NCI-H82 treated with DMSO at 0.1 percent for 48 hours (cell line): ENCODE results near the gene TRIM7.
"Not testable (repeated sequence)": the region's sequence is repeated elsewhere in the genome, so short reads cannot be mapped to it uniquely, and the experiment has no call there.

Experiments
- DNase-seq: peaks from one replicate; lab custom pipeline; 2025; ENCODE audit not compliant: unreplicated experiment; lab: John Stamatoyannopoulos, UW

The TRIM7 gene

DNA sequence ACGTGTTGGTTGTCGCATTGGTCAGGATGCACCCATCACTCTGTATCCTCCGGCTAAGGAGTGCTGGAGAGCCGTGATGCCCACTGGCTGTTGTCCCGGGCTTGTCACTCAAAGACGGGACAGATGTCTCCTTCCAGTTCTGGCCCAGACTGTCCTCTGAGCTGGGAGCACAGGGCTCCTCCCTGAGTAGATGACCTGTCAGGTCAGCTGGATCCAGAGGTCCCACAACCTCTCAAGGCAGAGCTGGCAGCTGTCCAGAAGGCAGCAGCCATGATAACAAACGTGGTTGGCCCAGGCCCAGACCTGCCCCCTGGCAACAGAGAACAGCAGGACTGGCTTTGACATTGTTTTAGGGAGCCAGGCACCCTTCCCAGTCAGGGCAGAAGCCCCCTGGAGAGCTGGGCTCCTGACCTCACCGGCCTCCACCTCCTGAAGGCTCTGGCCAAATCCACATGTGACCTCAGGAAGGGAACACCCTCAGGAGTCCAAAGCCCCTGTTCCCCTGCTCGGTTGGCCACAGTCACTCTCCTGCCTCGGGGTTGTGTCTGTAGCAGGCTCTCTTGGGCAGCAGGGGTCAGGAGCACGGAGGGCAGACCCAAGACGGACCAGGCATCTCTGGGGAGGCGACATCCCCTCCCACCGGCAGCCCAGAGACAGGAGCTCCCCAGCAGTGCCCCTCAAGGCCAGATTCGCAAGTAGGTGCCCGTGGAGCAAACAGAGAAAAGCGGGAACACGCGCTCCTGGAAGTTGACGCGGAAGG lies 10.3 kb downstream of the TRIM7 start:
- no peak for DNase-seq

DNA sequence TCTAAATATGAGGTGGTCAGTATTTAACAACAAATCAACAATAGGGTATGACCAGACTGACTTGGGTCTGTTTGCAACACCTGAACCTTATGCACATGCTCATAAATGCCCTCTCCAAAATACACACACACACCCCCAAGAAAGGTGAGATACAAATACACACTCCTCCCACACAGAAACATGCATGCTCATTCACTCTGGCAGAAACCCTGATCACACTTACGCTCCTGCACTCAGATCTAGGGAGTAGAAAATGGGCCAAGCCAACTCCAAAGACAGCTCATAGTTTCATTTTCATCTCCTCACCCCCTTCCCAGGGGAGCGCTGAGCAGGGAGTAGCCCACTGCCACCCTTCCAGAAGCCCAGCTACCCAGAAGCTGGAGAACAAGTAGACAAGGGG lies 11.3 kb downstream of the TRIM7 start:
- DNase-seq: no peak

DNA sequence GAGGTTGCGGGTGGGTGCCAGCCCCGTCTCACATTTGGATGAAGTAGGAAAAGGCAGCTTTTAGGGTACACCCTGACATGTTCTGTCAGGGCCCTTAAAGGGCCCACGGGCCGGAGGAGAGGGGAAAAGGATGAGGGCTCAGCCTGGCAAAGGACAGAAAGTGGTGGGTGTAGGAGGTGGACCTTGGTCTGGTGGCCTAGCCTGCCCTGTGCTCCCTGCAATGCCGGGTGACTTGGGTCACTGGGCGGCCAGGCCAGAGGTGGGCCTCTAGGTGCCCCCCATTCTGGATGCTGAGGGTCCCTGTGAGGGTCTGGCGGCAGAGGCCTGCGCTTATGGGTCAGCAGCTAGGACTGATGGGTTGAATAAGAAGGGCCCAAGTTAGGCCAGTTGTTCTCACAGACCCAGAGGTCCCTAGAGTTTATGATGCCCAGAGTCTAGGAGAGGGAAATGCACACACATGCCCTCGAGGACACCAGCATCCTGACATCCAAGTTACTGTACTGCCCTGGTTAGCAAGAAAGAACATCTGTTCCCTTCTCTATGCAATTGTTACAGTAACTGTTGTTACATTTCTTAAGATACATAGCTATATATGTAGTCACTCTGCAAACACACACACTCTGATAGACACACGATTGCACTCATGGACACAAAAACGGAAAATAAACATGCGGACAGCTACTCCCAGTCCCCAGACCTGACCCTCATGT lies 12.5 kb downstream of the TRIM7 start:
- DNase-seq: no peak

DNA sequence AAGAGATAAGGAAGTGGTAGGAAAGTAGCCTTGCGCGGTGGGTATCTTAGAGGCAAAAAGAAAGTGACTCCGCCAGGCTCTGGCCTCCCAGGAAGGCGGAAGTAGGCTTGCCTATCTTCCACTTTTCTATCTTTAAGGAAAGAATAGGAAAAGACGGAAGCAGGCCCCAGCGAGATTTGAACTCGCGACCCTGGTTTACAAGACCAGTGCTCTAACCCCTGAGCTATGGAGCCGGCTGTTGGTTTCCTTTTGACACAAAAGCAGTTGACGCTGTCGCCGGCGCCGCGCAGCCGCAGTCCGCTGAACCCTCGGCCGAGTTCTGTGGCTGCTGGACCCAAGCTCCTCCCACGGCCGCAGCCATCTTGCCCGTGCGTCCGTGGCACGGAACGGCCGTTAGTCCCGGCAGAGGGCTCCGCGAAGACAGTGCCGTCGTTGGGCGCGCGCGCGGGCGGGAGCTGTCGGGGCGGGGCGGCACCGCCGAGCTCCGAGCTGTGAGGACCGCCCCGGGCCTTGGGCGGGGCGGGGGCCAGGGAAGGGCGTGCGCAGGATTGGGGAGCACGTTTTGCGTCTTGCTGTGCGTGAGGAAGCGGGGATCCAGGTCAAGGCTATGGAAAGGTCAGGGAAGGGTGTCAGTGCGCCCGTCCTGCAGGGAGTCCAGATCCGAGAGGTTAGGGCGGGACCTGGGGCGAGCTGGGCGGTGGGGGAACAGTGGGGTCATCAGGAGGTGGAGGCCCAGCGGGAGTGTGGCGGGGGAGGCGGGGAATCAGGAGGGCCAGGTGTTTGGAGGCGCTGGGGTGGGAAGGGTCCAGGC lies 13.3 kb downstream of the TRIM7 start:
- no peak for DNase-seq

DNA sequence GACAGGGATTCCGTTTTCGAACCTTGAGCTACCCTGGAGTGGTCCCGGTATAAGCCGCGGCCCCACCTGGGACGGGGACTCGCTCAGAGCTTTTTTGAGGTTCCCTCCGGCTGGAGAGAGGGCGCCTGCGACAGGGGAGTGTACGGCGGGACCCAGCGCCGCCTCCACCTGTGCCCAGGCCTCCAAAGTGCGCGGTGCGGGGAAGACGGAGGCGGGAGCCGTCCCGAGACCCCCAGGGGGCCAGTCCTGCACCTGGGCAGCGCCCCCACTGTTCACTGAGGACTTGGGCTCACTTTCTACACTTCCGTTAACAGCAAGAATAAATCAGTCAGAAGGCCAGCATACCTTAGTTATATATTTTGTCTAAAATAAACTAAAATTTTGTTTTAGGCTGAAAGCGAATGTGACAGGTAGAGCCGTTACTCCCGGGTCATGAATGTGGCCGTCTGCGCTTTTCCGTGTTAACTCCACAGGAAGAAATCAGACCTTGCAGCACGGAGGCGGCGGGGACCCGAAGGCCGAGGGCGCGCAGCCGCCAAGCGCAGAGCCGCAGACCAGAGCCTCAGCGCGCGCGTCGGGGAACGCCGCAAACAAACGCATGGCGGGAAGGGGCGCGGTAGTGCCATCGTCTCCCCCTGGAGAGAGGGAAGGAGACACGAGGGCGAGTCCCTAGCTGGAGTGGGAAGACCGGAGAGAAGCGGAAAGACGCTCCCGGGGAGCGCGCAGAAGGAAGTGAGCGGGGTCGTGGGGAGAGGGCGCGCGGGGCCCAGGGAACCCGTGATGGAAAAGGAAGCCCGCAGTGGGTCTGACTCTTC lies 14.1 kb downstream of the TRIM7 start:
- no peak for DNase-seq

DNA sequence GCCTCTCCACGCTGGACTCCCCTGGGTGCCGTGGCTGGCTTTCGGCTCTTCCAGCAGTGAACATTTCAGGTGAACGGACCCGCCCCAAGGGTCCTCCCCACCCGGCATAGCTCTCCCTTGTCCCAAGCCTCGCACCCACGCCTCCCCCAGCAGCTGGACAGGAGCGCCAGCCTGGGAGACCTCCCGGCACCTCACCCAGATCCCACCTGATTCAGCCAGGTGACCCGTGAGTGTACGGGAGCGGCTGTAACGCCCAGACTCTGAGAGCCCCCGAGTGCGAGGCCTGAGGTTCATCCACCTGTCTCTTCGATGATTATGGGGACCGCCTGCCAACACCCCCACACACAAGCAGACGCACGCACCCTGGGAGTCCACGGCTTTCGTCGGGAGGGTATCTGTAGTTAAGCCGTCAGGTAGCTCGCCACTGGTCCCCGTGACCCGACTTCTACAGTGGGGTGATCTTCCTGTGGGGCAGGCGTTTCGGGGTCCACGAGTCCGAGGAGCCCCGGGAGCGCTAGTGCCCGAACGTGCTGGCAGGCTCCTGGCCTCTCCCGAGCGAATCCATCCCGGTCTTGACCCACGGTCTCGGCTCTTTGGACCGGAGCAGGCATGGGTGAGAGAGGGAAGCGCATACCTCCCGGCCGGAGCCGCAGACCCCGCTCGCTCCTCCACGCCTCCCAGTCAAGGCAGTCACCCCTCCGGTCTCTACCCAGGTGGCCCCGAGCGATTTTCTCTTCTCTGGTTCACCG lies 14.9 kb downstream of the TRIM7 start:
- DNase-seq: no peak

DNA sequence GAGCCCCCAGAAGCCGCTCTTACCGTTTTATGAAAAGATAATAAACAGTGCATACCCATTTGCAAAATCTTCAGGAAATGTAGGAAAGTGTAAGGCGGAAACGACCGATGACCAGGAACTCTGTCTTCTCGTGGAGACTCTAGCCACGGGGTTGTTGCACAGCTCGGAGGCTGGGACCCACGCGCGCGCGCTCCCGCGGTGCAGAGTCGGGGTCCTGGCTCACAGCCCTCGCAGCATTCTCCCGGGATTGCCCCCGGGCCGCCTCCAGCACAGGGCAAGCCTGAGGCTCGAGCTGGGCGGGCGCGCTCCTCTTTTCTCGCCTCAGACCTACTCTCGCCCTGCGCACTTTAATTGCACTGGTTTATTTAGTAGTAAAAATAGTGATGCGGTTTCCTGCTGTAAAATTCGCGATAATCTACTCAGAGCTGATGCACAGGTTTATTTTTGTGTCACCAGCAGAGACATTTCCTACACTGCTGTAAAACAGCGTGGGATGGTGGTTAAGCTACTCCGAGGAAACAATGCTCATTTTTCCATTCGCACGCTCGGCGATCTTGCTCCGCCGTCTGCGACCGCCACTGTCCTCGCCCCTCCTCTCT lies 15.5 kb downstream of the TRIM7 start:
- DNase-seq: no peak

DNA sequence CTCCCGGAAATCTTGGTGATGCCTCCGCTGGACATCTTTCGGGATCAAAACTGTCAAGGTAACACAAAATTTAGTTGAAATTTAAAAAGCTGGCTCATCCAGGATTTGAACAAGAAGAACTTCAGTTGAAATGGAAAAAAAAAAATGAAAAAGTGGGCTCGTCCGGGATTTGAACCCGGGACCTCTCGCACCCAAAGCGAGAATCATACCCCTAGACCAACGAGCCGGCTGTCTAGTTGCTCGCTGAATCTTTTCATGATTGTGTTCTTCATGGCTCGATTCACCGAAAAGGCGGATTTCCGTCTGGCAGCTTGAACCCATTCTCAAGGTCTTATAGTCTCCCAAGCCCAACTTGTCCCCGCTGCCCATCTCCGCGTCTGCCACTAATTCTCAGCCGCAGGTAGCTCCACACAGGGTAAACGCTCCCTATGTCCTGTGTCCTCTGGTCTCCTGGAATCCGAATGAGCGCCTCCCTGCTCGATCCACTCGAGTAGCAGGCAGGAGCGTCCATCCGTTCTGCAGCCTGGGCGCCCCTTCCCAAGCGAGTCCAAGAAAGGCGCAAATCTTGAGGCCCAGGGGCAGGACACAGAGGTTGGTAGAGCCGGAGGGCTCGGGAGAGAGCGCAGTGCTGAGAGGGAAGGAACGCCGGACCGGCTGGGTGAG lies 16.2 kb downstream of the TRIM7 start:
- no peak for DNase-seq

DNA sequence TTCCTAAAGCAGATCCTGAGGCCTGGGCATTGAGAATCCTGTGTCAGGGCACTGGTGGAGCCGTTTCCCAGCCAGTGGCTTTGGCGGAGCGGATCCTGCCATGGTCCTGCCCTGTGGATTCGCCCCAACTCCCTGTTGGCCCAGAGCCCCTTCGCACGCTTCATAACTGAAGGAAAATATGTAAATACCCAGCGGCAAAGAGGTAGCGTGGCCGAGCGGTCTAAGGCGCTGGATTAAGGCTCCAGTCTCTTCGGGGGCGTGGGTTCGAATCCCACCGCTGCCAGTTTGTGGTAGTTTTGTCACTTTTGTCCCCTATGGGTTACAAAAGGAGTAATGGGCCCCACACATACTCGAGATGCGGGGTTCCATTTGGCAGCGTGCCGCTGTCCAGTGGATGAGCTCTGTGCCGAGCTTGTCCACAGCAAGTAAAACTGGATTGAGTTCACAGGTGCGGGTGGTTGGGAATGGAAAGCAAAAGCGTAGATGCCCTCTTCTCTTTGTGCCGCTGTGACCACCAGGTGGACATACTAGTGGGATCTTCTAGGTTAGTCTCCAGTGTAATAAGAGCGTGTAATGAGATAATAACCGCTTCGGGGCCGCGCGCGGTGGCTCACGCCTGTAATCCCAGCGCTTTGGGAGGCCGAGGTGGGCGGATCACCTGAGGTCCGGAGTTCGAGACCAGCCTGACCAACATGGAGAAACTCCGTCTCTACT lies 17.3 kb downstream of the TRIM7 start:
- DNase-seq: no peak

DNA sequence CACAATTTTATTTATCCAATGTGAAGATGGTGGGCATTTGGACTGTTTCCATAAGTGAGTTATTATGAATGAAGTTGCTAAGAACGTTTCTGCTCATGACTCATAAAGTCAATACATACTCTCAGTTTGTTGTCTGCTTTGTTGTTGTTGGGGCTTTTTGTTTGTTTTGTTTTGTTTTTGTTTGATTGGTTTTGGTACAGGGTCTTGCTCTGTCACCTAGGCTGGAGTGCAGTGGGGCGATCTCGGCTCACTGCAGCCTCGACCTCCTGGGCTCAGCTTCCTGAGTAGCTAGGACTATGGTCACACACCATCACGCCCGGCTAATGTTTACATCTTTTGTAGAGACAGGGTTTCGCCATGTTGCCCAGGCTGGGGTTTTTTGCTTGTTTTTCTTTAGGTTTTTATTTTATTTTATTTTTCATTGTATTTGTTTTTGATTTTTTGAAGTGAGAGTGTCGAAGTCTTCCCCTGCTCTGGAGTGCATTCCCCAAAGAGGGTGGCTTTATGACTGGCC lies 18.0 kb downstream of the TRIM7 start:
- DNase-seq: no peak

DNA sequence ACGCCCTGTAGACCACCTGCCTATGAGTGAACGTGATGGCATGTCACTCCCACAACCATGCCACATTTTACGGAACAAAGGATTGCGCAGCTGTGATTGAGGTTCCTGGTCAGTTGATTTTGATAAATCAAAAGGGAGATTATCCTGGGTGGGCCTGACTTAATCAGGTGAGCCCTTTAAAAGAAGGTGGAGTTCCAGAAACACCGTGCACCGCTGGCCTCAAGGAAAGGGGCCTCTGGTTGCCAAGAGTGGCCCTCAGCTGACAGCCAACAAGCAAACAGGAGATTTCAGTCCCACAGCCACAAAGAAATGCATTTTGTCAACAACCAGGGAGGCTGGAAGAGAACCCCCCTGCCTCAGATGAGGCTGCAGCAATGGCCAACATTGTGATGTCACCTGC lies 19.0 kb downstream of the TRIM7 start:
- no peak for DNase-seq

DNA sequence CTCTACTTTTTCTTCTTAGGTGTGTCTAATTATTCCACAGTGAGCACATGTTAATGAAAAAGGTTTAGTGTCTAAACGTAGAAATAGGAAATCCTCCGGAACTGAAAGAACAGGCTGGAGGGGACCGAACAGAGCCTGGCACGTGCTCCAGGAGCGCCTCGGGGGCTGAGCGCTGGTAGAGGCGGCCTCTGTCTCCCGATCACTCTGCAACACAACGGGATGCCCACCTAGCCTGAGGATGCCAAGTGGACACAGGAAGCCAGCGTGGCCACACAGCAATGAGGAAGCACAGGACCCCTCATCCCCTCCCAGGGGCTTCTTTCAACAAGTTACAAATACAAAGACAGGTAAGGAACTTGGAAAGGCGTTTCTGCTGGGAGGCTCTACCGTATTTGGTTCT lies 19.4 kb downstream of the TRIM7 start:
- no peak for DNase-seq

DNA sequence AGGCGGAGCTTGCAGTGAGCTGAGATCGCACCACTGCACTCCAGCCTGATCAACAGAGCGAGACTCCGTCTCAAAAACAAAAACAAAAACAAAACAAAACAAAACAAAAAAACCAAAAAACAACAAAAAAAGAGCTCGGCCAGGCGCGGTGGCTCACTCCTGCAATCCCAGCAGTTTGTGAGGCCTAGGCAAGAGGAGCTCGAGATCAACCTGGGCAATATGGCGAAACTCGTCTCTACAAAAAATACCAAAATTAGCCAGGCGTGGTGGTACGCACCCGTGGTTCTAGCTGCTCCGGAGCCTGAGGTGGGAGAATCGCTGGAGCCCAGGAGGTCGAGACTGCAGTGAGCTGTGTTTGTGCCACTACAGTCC lies 20.2 kb downstream of the TRIM7 start:
- DNase-seq: no peak

DNA sequence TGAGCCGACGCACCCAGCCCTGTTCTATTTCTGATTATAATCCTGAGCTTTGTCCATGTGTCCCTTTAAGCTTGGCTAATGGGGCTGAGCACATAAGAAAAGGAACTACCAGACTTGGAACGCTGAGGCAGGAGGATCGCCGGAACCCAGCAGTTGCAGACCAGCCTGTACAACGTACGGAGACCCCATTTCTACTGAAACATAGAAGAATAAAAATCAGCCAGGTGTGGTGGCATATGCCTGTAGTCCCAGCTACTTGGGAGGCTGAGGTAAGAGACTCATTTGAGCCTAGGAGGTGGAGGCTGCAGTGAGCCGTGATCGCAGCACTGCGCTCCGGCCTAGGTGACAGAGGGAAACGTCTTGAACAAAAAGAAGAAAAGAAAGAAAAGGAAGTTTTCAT lies 22.3 kb downstream of the TRIM7 start:
- DNase-seq: no peak

DNA sequence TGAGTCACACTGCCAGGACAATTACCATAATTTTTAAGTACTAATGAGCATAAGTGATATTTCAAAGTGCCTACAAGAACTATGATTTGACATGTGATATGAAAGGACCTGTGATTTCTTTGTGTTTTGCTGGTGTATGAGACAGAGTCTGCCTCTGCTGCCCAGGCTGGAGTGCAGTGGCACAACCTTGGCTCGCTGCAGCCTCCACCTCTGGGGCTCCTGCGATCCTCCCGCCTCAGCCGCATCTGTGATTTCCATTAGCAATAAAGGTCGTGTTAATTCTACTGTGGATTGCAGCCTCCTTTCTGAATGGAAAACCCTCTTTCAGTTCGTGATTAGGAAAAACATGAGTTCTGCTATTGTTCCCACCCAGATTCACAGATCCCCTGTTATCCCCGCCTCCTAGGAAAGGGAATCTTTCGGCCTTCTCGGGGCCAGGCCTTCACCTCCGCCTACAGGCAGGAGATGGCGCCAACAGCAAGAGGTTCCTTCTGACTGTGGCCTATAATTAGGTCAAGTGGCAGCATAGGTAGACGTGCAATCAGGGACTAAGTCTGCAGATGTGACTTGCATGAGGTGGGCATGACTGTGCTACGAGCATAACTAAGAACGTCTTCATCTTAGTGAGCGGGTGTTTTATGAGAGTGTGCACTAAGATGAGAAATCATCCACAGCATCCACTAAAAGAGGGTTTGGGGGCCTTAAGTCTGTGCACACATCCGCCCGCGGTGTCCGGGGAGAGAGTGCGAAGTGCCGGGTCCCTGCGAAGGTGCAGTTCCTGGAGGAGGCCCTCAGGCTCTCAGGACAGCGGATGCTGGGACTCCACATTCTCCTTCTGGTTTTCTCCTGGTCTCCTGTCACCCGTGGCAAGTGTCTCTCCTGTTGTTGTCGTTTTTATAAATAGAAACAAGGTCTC lies 23.1 kb downstream of the TRIM7 start:
- DNase-seq: no peak

DNA sequence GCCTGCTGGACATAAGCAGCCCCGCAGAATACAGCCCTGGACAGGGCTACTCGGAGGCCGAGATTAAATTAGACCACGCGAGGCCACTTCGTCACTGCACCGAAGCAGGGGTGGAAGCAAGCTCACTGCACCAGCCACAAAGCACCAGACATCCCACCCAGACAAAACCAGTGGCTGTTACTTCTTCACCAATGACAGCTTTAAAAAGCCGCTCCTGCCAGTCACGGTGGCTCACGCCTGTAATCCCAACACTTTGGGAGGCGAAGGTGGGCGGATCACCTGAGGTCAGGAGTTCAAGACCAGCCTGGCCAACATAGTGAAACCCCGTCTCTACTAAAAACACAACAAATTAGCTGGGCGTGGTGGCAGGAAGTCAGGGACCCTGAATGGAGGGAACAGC lies 27.4 kb downstream of the TRIM7 start:
- not testable (repeated sequence) for DNase-seq

DNA sequence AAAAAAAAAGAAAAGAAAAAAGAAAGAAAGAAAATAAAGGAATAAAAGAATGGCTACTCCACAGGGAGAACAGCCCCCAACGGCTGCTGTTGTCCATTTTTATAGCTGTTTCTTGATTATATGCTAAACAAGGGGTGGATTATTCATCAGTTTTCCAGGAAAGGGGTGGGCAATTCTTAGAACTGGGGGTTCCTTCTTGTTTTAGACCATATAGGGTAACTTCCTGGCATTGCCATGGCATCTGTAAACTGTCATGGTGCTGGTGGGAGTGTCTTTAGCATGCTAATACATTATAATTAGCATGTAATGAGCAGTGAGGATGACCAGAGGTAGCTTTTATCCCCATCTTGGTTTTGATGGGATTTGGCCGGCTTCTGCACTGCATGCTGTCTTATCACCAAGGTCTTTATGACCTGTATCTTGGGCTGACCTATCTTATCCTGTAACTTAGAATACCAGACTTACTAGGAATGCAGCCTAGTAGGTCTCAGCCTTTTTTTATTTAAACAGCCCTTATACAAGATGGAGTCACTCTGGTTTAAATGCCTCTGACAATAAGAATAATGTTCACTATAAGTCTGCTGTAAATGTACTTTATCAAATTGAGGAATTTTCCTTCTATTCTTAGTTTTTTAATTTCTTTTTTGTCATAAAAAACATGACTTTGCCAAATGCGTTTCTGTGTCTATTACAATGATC lies 28.6 kb downstream of the TRIM7 start:
- DNase-seq: no peak
